WERI-Rb-1 (cell line): Measurements from ENCODE around the gene CELSR1.

Source experiments
- DNase-seq: peaks from one replicate; pipeline ENCODE4 v3.0.0-alpha.2; 2020
- H3K27ac ChIP-seq: fragments of 250-450 bp; sonication (Bioruptor Pico); 2 replicates; pipeline ENCODE4 v1.5.1; 2020; ENCODE audit warnings: mild to moderate bottlenecking, moderate library complexity
- H3K27me3 ChIP-seq: fragments of 250-450 bp; sonication (Bioruptor Pico); 2 replicates; pipeline ENCODE4 v1.5.1; 2021; ENCODE audit warnings: mild to moderate bottlenecking, low read depth, moderate library complexity; ENCODE audit not compliant: insufficient read depth, severe bottlenecking
- H3K36me3 ChIP-seq: fragments of 250-450 bp; sonication (Bioruptor Pico); 2 replicates; pipeline ENCODE4 v1.5.1; 2020; ENCODE audit warnings: mild to moderate bottlenecking, moderate library complexity
- H3K4me3 ChIP-seq: 2 replicates; pipeline ENCODE4 v1.5.1; 2011; ENCODE audit warnings: low read depth, mild to moderate bottlenecking, control low read depth, low read length
- H3K9me3 ChIP-seq: fragments of 250-450 bp; sonication (Bioruptor Pico); 2 replicates; pipeline ENCODE4 v1.5.1; 2021; ENCODE audit warnings: mild to moderate bottlenecking, moderate library complexity; ENCODE audit not compliant: severe bottlenecking
- CTCF ChIP-seq: IDR thresholded peaks from 2 replicates; pipeline ENCODE4 v1.5.1; 2011; ENCODE audit warnings: low read depth, mild to moderate bottlenecking, control low read depth, inconsistent platforms, low read length

CELSR1 gene

GRCh38 chr22:46546466-46547178, 9.2 kb upstream of the CELSR1 start:
- Histone ChIP-seq H3K27me3 (no peaks in the 10 kb centered on the region), H3K4me3 (no peak overlapping the region), H3K27ac (no peak overlapping the region), H3K9me3 (no peaks in the 10 kb centered on the region), H3K36me3 (no peaks in the 10 kb centered on the region)
- no peak for TF ChIP-seq CTCF
- no peak for DNase-seq

GRCh38 chr22:46545086-46545792, 7.8 kb upstream of the CELSR1 start:
- Histone ChIP-seq H3K4me3 (no peak overlapping the region), H3K9me3 (no peaks in the 10 kb centered on the region), H3K27ac (no peak overlapping the region), H3K36me3 (no peaks in the 10 kb centered on the region), H3K27me3 (no peaks in the 10 kb centered on the region)
- no peak for TF ChIP-seq CTCF
- DNase-seq: no peak

GRCh38 chr22:46542011-46542985, 4.9 kb upstream of the CELSR1 start:
- Histone ChIP-seq H3K36me3 (no peaks in the 10 kb centered on the region), H3K9me3 (no peaks in the 10 kb centered on the region), H3K27me3 (peaks cover 13% of the 10 kb centered on the region), H3K4me3 (no peak overlapping the region), H3K27ac (no peak overlapping the region)
- DNase-seq: peak; percentile 81
- peak; percentile 100 for TF ChIP-seq CTCF

- H3K27ac ChIP-seq: no peak overlapping the region
- no peak overlapping the region for H3K4me3 ChIP-seq
- H3K36me3 ChIP-seq: no peaks in the 10 kb centered on the region
- H3K9me3 ChIP-seq: no peaks in the 10 kb centered on the region
- TF ChIP-seq CTCF: no peak
- peaks cover 13% of the 10 kb centered on the region for H3K27me3 ChIP-seq
- no peak for DNase-seq
Measured at GRCh38 chr22:46541536-46541935, 4.1 kb upstream of the CELSR1 start.

- peaks cover 3% of the 10 kb centered on the region for H3K9me3 ChIP-seq
- no peak for TF ChIP-seq CTCF
- H3K4me3 ChIP-seq: no peak overlapping the region
- no peak for DNase-seq
- no peaks in the 10 kb centered on the region for H3K36me3 ChIP-seq
- H3K27me3 ChIP-seq: peaks cover 13% of the 10 kb centered on the region
- no peak overlapping the region for H3K27ac ChIP-seq
Measured at GRCh38 chr22:46540874-46541273, 3.5 kb upstream of the CELSR1 start.
